ENCODE data around the gene RAB10. TPM values are rescaled to one million over a fixed set of nuclear protein-coding genes. Genes with fewer than 3 reads are reported as not detected.
"Not testable (repeated sequence)": the region's sequence is repeated elsewhere in the genome, so short reads cannot be mapped to it uniquely, and the experiment has no call there.

The RAB10 gene
- polyA plus RNA-seq, 10 donors = 84.2 to 117 (median 104) TPM

DNA sequence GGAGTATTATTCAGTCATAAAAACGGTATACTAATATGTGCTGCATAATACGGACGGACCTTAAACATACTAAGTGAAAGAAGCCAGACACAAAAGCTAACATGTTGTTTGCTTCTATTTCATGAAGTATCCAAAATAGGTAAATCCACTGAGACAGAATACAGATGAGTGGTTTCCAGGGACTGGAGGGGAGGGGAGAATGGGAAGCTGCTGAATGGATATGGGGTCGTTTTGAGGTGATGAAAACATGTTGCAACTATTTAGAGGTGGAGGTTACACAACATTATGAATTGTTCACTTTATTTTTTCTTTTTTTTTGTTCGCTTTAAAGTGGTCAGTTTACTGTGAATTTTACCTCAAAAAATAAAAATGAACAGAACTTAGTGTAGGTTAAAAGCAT, 52.9 kb downstream of the RAB10 start:
- no peak for DNase-seq

DNA sequence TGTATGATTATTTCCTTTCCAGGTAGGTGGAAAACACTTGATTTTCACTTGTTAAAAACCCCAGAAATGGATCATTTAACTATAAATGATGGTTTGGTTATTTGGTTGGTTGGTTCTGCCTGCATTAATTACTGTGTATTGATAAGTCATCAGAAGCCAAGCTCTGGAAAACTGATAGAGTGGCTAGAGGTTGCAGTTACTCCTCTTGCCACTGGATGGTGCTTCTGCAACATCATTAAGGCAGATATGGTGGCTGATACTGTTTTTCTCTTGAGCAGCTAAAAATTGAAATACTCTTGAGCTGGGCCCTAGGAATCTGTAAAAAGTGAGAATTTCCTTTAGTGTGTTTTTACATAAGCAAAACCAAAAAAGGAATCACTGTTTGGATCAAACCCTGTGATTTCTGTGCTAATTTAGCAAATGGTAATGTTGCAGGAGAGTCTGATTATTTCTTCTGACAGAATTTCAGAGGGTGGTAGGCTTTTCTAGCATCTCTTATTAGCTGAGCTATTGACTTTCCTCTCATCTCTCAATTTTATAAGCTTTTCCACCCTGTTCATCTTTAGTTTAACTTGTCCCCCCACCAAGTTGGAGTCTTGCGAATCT, 54.3 kb downstream of the RAB10 start:
- peak in 2 of 3 donors; percentile 10 to 24 for DNase-seq

- not testable (repeated sequence) for DNase-seq
Observed at GRCh38 chr2:26088931-26089330, 55.0 kb downstream of the RAB10 start.

GRCh38 chr2:26089337-26089736, 55.5 kb downstream of the RAB10 start:
- DNase-seq = no peak

GRCh38 chr2:26095758-26096157, 61.9 kb downstream of the RAB10 start:
- DNase-seq = no peak

GRCh38 chr2:26099933-26100332, 66.0 kb downstream of the RAB10 start:
- DNase-seq = peak in 2 of 3 donors; percentile 20 to 41

GRCh38 chr2:26100384-26100783, 66.5 kb downstream of the RAB10 start:
- DNase-seq = no peak

DNA sequence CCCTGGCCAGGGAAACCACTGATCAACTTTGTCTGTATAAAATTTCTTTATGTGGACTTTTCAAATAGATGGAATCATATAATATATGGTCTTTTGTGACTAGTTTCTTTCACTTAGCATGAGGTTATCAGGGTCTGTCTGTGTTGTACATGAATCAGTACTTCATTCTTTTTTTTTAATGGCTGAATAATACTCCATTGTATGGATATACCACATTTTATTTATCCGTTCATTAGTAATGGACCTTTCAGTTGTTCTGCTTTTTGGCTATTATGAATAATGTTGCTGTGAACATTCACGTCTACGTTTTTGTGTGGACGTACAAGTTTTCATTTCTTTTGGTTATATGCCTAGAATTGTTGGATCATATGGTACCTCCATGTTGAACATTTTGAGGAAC, 69.9 kb downstream of the RAB10 start:
- no peak for DNase-seq

DNA sequence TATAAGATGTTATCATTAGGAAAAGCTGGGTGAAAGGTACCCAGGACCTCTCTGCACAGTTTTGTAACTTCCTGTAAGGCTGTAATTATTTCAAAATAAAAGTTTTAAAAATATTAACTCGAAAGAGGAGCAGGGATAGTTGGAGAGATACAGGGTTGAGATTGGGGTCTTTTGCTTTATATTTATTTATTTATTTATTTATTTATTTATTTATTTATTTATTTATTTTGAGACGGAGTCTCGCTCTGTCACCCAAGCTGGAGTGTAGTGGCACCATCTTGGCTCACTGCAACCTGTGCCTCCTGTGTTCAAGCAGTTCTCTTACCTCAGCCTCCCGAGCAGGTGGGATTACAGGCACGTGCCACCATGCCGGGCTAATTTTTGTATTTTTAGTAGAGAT, 74.8 kb downstream of the RAB10 start:
- DNase-seq = not testable (repeated sequence)

GRCh38 chr2:26112201-26112600, 78.3 kb downstream of the RAB10 start:
- DNase-seq = no peak

GRCh38 chr2:26114151-26114550, 80.3 kb downstream of the RAB10 start:
- DNase-seq = no peak

- DNase-seq = no peak
Observed at GRCh38 chr2:26118682-26119081, 84.8 kb downstream of the RAB10 start.

DNA sequence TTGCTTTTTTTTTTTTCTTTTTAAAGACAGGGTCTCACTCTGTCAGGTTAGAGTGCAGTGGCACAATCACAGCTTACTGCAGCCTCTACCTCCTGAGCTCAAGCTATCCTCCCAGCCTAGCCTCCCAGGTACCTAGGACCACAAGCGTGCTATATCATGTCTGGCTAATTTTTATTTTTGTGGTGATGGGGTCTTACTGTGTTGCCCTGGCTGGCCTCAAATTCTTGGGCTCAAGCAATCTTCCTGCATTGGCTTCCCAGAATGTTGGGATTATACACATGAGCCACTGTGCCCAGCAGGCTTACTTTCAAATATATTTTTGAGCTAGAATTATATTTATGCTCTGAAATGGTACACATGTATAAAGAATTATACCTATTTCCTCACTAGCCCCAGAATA, 85.6 kb downstream of the RAB10 start:
- no peak for DNase-seq

DNA sequence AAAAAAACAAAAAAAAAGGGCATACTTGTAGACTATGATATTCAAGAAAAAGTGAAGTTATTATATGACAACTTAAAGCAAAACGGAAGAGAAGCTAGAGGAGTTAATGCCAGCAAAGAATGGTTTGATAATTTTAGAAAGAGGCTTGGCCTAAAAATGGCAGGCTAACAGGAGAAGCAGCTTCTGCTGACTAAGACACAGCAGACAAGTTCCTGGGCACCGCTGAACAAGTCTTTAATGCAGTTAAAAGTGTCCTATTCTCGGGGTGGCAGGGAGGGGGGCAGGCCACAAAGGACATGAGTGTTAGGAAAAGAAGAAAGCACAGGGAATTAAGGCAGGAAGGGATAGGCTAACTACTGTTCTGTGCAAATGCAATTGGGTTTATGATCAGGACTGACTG, 88.7 kb downstream of the RAB10 start:
- no peak for DNase-seq

DNA sequence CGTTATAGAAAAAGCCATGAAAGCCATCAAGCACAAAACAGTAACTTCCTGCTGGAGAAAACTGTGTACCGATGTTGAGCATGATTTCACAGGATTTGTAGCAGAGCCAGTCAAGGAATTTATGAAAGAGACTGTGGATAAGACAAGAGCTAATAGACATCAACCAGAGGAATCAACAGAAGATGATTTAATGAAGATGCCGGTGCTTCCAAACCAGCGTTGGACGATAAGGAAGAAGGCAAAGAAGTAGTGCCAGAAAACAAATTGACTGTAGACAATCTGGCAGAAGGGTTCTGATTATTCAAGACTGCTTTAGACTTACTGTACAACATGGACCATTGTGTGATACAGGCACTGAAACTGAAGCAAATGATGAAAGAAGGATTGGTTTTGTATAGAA, 89.5 kb downstream of the RAB10 start:
- DNase-seq = no peak

DNA sequence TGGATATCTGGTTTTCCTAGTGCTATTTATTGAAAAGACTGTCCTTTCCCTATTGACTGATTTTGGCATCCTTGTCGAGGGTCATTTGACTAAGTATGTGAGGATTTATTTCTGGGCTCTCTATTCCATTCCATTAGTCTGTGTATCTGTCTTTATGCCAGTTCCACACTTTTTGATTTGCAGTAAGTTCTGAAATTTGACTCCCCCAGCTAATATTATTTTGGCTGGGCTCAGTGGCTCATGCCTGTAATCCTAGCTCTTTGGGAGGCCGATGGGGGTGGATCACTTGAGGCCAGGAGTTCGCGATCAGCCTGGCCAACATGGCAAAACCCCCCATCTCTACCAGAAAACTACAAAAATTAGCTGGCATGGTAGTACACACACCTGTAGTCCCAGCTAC, 92.2 kb downstream of the RAB10 start:
- no peak for DNase-seq

GRCh38 chr2:26128176-26128575, 94.3 kb downstream of the RAB10 start:
- no peak for DNase-seq

DNA sequence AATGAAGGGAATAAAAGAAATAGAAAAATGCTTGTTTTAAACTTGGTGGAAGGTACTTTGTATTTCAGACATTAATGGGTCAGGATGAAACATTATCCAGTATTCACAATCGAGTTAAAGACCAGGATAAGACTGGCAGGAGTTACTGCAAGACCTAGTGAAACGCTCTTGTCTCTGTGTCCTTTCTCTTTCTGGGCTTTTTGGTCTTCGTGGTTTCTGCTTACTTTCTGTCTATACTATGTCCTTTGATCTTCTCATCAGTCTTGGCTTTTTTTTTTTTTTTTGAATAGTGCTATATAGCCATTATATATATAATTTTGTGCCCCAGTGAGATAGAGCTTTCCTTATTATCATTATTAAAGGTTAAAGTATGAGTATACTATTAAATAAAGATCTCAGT, 96.9 kb downstream of the RAB10 start:
- DNase-seq = no peak

DNA sequence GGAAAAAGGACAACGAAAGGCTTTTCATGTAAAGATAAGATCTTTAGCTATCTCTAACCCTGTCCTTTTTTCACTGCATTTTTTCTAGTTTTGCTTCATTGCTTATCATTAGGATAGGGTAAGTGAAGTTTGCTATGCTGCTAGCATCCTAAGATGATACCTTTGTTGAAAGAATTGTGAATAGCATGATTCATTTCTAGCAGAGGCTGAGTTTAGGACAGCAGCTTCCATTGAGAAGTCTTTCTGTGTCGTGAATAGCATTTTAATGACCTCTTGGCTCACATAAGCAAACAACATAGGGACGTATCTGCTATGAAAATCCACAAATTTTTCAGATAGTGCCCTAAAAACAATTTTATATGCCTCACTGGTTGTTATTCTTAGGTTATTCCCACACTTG, 102.6 kb downstream of the RAB10 start:
- DNase-seq = no peak

DNA sequence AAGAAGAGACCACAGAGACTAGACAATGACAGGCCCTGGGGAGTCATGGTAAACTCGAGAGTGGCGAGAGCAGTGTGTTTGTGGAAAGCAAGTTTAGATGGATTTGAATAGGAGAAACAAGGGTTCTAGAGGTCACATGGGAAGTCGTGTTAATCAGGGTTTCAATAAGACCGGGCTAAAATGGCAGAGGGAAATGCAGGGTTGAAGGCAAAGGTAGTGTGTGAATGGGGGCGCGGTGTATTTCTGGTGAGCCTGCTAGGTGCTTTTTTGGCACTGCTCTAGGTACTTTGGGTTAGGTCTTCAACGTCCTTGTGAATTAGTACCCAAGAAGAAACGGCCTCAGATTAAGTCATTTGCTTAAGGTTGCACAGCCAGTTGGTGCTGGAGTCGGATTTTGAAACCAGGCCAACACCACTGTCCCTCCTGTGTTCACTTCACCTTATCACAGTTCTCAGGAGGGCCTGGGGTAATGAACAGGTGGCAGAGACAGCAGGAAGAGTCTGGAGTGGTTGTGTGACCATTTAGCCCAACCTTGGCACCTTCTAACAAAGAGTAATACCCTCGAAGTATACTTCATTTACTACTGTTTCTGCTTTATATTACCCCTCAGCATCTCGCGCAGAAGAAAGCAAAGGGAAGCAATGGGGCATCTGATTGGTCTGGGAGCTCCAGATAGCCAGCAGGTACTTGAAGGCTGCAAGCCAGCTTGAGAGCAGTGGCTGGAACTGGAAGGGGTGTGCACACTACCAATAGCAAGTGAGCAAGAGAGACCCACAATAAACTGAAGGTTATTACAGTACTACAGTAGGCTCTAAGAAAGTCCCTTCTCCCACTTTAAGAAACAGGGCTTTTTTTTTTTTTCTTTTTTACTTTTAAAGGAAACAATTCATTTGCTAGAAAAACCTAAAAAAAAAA, 105.6 kb downstream of the RAB10 start:
- DNase-seq = no peak

- no peak for DNase-seq
Observed at GRCh38 chr2:26141145-26141769, 107.4 kb downstream of the RAB10 start.

- no peak for DNase-seq
Observed at GRCh38 chr2:26144031-26144430, 110.1 kb downstream of the RAB10 start.

All from muscle of back (tissue), 11 donors.